GM23338 (cell line): Measurements from ENCODE around the gene GNB1. TPM values are rescaled to one million over a fixed set of nuclear protein-coding genes. Genes with fewer than 3 reads are reported as not detected.

Source experiments
- ATAC-seq: fragments of 200-7000 bp; cut with Tn5 transposase; 3 replicates; pipeline ENCODE4 v1.9.1; 2020
- DNase-seq: peaks from one replicate; pipeline ENCODE4 v3.0.0-alpha.2; 2015; ENCODE audit warnings: low spot score
- H2AFZ ChIP-seq: fragments of 200-600 bp; sonication (generic); 2 replicates; pipeline ENCODE4 v1.8.0; 2016; ENCODE audit warnings: antibody characterized with exemption, mild to moderate bottlenecking, moderate library complexity
- H3F3A ChIP-seq: fragments of 200-600 bp; sonication (generic); replicated peaks from 2 replicates; pipeline ENCODE4 v1.8.0; 2017; ENCODE audit warnings: antibody characterized with exemption, mixed run types, low read depth
- H3K27ac ChIP-seq: fragments of 200-600 bp; sonication (generic); 2 replicates; pipeline ENCODE4 v1.6.1; 2016; ENCODE audit warnings: low read depth
- H3K27me3 ChIP-seq: fragments of 200-600 bp; sonication (generic); 2 replicates; pipeline ENCODE4 v1.8.0; 2016; ENCODE audit warnings: mild to moderate bottlenecking, mixed run types, moderate library complexity; ENCODE audit not compliant: insufficient read depth
- H3K36me3 ChIP-seq: fragments of 200-600 bp; sonication (generic); 2 replicates; pipeline ENCODE4 v1.8.0; 2016; ENCODE audit warnings: mild to moderate bottlenecking; ENCODE audit not compliant: insufficient read depth
- H3K4me1 ChIP-seq: fragments of 200-600 bp; sonication (generic); 2 replicates; pipeline ENCODE4 v1.8.0; 2016; ENCODE audit warnings: mild to moderate bottlenecking, moderate library complexity; ENCODE audit not compliant: insufficient read depth
- H3K4me2 ChIP-seq: fragments of 200-600 bp; sonication (generic); 2 replicates; pipeline ENCODE4 v1.7.1; 2017; ENCODE audit warnings: mixed run types
- H3K4me3 ChIP-seq: fragments of 200-600 bp; sonication (generic); 2 replicates; pipeline ENCODE4 v1.6.1; 2016; ENCODE audit warnings: mixed run types
- H3K79me2 ChIP-seq: fragments of 200-600 bp; sonication (generic); replicated peaks from 2 replicates; pipeline ENCODE4 v1.8.0; 2017; ENCODE audit warnings: mild to moderate bottlenecking; ENCODE audit not compliant: insufficient read depth
- H3K9me2 ChIP-seq: fragments of 200-600 bp; sonication (generic); 2 replicates; pipeline ENCODE4 v1.8.0; 2017; ENCODE audit not compliant: insufficient read depth
- H4K20me1 ChIP-seq: fragments of 200-600 bp; sonication (generic); replicated peaks from 2 replicates; pipeline ENCODE4 v1.8.0; 2017; ENCODE audit warnings: mild to moderate bottlenecking; ENCODE audit not compliant: insufficient read depth
- H3K27ac Mint-ChIP-seq: 2 replicates; pipeline ENCODE4 v1.8.0; 2020; ENCODE audit warnings: inconsistent platforms, mild to moderate bottlenecking, moderate library complexity, mixed read lengths
- H3K27me3 Mint-ChIP-seq: 3 replicates; pipeline ENCODE4 v1.8.0; 2022; ENCODE audit warnings: low read depth, mild to moderate bottlenecking, moderate library complexity, mixed read lengths, inconsistent platforms; ENCODE audit not compliant: insufficient read depth, poor library complexity
- H3K36me3 Mint-ChIP-seq: 3 replicates; pipeline ENCODE4 v1.8.0; 2021; ENCODE audit warnings: low read depth, mild to moderate bottlenecking, inconsistent platforms, moderate library complexity, mixed read lengths
- H3K4me1 Mint-ChIP-seq: 3 replicates; pipeline ENCODE4 v1.8.0; 2020; ENCODE audit warnings: mild to moderate bottlenecking, inconsistent platforms, mixed read lengths
- H3K4me3 Mint-ChIP-seq: 3 replicates; pipeline ENCODE4 v1.8.0; 2021; ENCODE audit warnings: moderate library complexity, mild to moderate bottlenecking, inconsistent platforms, mixed read lengths
- H3K9me3 Mint-ChIP-seq: 3 replicates; pipeline ENCODE4 v1.8.0; 2020; ENCODE audit warnings: moderate library complexity, mild to moderate bottlenecking, inconsistent platforms, mixed read lengths
- CREB1 ChIP-seq: fragments of 250-450 bp; sonication (Bioruptor Pico); IDR thresholded peaks from 2 replicates; pipeline ENCODE4 v1.5.0; 2020; ENCODE audit warnings: low read depth, mild to moderate bottlenecking, moderate library complexity
- CTCF ChIP-seq, 2 experiments: fragments of 200-600 bp in 1 of 2; sonication (generic) in 1 of 2; conservative IDR thresholded peaks; 2 replicates each; pipeline versions ENCODE4 v1.5.1 to v1.6.1; 2016 to 2017; ENCODE audit warnings: antibody characterized with exemption in 2 of 2, low read depth in 2 of 2, mild to moderate bottlenecking in 2 of 2, moderate library complexity in 1 of 2
- EZH2 ChIP-seq: fragments of 200-600 bp; sonication (generic); IDR thresholded peaks from one replicate; pipeline ENCODE4 v1.8.0; 2017; ENCODE audit warnings: antibody characterized with exemption, mild to moderate bottlenecking, low read depth; ENCODE audit not compliant: unreplicated experiment
- EZH2phosphoT487 ChIP-seq: fragments of 200-600 bp; sonication (generic); IDR thresholded peaks from one replicate; pipeline ENCODE4 v1.8.1; 2018; ENCODE audit warnings: antibody characterized with exemption; ENCODE audit not compliant: unreplicated experiment
- JUNB ChIP-seq: IDR thresholded peaks from one replicate; pipeline ENCODE4 v1.6.1; 2016; ENCODE audit warnings: antibody characterized with exemption; ENCODE audit not compliant: unreplicated experiment
- REST ChIP-seq: IDR thresholded peaks from one replicate; pipeline ENCODE4 v1.6.1; 2018; ENCODE audit warnings: antibody characterized with exemption; ENCODE audit not compliant: unreplicated experiment
- STAT1 ChIP-seq: IDR thresholded peaks from one replicate; pipeline ENCODE4 v1.6.1; 2016; ENCODE audit warnings: antibody characterized with exemption; ENCODE audit not compliant: unreplicated experiment
- ZNF114 ChIP-seq: fragments of 250-450 bp; sonication (Bioruptor Pico); IDR thresholded peaks from 2 replicates; pipeline ENCODE4 v1.5.0; 2020; ENCODE audit warnings: mild to moderate bottlenecking, moderate library complexity
- ZNF462 ChIP-seq: fragments of 250-450 bp; sonication (Bioruptor Pico); IDR thresholded peaks from 2 replicates; pipeline ENCODE4 v1.5.0; 2020; ENCODE audit warnings: mild to moderate bottlenecking, moderate library complexity
- polyA plus RNA-seq: library from polyadenylated mRNA; unstranded; fragments of >200 nt; fragmentation: Nextera tagmentation; extraction: Ambion mirVana; gene quantifications from 2 replicates; pipeline ENCODE4 v1.2.1, GENCODE V29; 2016
- total RNA-seq: library from RNA; depleted of rRNA; stranded (reverse); fragments of >200 nt; shearing (Covaris generic); gene quantifications from 2 replicates; pipeline ENCODE4 v1.2.3, GENCODE V29; 2014

Gene GNB1
- total and polyA plus RNA-seq, 2 experiments from 2014 or later, result 65.4 to 138 TPM

- H3K27me3 Mint-ChIP-seq, result peaks cover 2% of the 10 kb centered on the region
- DNase-seq (no peak), ATAC-seq (no peak)
- H3K4me3 Mint-ChIP-seq, result no peak overlapping the region
- no peak overlapping the region for H2AFZ ChIP-seq
- H3K4me1 ChIP-seq, result no peaks in the 10 kb centered on the region
- H3K79me2 ChIP-seq, result peaks cover 87% of the 10 kb centered on the region
- H3K36me3 Mint-ChIP-seq, result peaks cover 62% of the 10 kb centered on the region
- H3K27ac Mint-ChIP-seq, result no peak overlapping the region
- peaks cover 55% of the 10 kb centered on the region for H4K20me1 ChIP-seq
- no peak overlapping the region for H3K4me2 ChIP-seq
- H3K27me3 ChIP-seq, result no peaks in the 10 kb centered on the region
- peaks cover 20% of the 10 kb centered on the region for H3F3A ChIP-seq
- TF ChIP-seq STAT1, result no peak
- TF ChIP-seq CTCF (conservative IDR thresholded peaks at IDR 0.05; ENCODE audit: low read depth in 2 of 2), result 0 out of 4 replicates have a peak, but pooled peaks of 1 of the 2 experiments have one; percentile 4
- H3K27ac ChIP-seq, result peak overlapping the region; percentile 83; the same call in 1 of the 2 replicates
- peaks cover 26% of the 10 kb centered on the region for H3K36me3 ChIP-seq
- H3K9me2 ChIP-seq, result no peaks in the 10 kb centered on the region
- no peak overlapping the region for H3K4me3 ChIP-seq
- H3K9me3 Mint-ChIP-seq, result no peaks in the 10 kb centered on the region
- H3K4me1 Mint-ChIP-seq, result peaks cover 19% of the 10 kb centered on the region
Measured at GRCh38 chr1:1825217-1825616, 65.7 kb downstream of the GNB1 start.

GRCh38 chr1:1819762-1820161 lies 71.1 kb downstream of the GNB1 start:
- Histone ChIP-seq H3K79me2 (peaks cover 43% of the 10 kb centered on the region), H3K27ac (no peak overlapping the region), H3K9me2 (no peaks in the 10 kb centered on the region), H3K27me3 (no peaks in the 10 kb centered on the region), H4K20me1 (peaks cover 21% of the 10 kb centered on the region), H3K36me3 (peaks cover 43% of the 10 kb centered on the region), H3K4me2 (no peak overlapping the region), H3K4me1 (no peaks in the 10 kb centered on the region), H2AFZ (no peak overlapping the region), H3K4me3 (no peak overlapping the region), H3F3A (peaks cover 27% of the 10 kb centered on the region)
- H3K36me3 Mint-ChIP-seq, result peaks cover 67% of the 10 kb centered on the region
- no peaks in the 10 kb centered on the region for H3K4me1 Mint-ChIP-seq
- no peaks in the 10 kb centered on the region for H3K9me3 Mint-ChIP-seq
- DNase-seq, result no peak
- ATAC-seq, result no peak
- no peak overlapping the region for H3K27ac Mint-ChIP-seq
- H3K4me3 Mint-ChIP-seq, result no peak overlapping the region
- peaks cover 7% of the 10 kb centered on the region for H3K27me3 Mint-ChIP-seq
- TF ChIP-seq ZNF114 (CRISPR knock-in tag) (no peak), JUNB (no peak), REST (no peak), EZH2 (no peak), EZH2phosphoT487 (no peak), ZNF462 (CRISPR knock-in tag) (no peak), STAT1 (no peak), CREB1 (CRISPR knock-in tag) (no peak)
